Measurements from ENCODE around the gene RMI2.
"Not testable (repeated sequence)": the region's sequence is repeated elsewhere in the genome, so short reads cannot be mapped to it uniquely, and the experiment has no call there.

The RMI2 gene

DNA sequence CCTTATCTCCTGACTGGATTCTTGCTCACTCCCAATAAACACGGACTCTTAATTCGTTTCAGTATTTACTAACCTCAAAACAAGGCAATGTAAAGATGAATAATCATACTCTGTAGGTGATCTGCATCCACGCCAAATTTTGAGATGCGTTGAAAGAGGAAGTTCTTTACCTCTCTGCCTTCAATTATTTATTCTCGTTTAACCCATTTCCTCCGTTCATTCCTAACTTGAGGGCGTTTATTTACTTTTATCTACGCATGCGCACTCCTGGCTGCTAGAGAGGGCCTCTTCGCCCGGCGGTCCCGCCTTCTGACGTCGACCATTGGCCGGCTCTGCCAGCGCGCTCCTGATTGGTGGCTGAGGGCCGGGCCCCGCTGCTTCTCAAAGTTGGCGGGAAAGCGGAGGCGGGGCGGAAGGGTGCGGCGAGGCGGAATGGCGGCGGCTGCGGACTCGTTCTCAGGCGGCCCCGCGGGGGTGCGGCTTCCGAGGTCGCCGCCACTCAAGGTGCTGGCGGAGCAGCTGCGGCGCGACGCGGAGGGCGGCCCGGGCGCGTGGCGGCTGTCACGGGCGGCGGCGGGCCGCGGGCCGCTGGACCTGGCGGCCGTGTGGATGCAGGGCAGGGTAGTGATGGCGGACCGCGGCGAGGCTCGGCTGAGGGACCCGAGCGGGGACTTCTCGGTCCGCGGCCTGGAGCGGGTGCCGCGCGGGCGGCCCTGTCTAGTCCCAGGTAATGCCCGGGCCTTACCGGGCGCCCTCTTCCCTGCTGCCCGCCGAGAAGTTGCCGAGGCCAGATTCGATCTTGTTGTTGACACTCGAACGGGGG is at the start of gene RMI2:
RMI2 (plus strand) TSS at position 420 of the 823 bp plus-strand sequence; CDS start at position 433, 13 bp downstream.
- peak; percentile 95 for DNase-seq

- no peak for DNase-seq
These were observed 49.6 kb upstream of the RMI2 start for GRCh38 chr16:11295672-11296071.

DNA sequence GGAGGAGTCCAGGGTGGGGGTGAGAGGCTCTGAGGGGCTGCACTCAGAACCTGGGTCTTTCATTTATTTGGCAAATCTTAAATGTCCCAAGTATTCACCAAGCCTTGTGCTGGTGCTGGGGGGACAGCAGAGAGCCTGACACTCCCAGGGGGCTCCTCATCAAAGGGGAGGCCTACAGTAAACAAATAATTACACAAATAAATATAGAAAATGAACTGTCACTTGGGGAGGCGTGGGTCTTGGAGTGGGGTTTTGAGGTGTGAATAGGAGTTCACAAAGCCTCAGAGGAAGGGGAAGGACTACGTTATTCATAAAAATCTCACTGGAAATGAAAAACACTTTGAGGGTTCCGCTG is 48.9 kb upstream of the RMI2 start:
- DNase-seq: no peak

- DNase-seq: no peak
These were observed 48.4 kb upstream of the RMI2 start for GRCh38 chr16:11296706-11297491.

- DNase-seq: peak; percentile 87
These were observed 47.6 kb upstream of the RMI2 start for GRCh38 chr16:11297492-11298142.

DNA sequence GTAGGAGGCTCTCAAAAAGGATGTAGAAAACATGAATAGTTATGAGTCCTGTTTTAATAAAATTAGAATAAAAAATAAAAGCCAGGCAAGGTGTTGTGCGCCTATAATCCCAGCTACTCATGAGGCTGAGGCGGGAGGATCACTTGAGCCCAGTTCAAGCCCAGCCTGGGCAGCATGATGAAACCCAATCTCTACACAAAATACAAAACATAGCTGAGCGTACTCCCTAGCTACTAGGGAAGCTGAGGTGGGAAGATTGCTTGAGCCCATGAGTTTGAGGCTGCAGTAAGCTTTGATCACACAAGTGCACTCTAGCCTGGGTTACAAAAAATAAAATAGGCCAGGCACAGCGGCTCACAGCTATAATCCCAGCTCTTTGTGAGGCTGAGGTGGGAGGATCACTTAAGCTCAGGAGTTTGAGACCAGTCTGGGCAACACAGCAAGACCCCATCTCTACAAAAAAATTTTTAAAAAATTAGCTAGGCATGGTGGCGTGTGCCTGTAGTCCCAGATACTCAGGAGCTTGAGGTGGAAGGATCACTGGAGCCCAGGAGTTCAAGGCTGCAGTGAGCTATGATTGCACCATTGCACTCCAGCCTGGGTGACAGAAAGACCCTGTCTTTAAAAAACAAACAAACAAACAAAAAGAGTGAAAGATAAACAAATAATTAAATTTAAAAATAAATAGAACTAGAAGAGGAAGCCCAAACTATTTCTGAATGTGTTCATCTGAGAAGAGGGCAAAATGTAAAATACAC is 46.9 kb upstream of the RMI2 start:
- no peak for DNase-seq

GRCh38 chr16:11298950-11299547 is 46.2 kb upstream of the RMI2 start:
- not testable (repeated sequence) for DNase-seq

- DNase-seq: no peak
These were observed 45.2 kb upstream of the RMI2 start for GRCh38 chr16:11299865-11300559.

DNA sequence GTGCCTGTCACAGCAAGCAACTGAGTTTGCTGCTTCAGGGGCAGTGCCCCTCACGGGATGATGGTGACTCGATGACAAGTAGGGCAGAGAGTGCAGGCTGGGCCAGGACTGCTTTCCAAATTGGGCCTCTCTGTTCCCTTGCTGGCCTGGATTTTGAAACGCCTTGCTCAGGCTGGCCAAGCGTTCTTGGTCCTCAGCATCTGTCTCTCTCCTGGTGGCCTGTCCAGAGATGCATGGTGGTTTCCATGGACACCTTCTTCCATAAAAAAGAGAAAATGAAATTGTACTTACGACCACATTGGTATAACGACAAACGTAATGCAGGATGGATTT is 44.7 kb upstream of the RMI2 start:
- DNase-seq: no peak

DNA sequence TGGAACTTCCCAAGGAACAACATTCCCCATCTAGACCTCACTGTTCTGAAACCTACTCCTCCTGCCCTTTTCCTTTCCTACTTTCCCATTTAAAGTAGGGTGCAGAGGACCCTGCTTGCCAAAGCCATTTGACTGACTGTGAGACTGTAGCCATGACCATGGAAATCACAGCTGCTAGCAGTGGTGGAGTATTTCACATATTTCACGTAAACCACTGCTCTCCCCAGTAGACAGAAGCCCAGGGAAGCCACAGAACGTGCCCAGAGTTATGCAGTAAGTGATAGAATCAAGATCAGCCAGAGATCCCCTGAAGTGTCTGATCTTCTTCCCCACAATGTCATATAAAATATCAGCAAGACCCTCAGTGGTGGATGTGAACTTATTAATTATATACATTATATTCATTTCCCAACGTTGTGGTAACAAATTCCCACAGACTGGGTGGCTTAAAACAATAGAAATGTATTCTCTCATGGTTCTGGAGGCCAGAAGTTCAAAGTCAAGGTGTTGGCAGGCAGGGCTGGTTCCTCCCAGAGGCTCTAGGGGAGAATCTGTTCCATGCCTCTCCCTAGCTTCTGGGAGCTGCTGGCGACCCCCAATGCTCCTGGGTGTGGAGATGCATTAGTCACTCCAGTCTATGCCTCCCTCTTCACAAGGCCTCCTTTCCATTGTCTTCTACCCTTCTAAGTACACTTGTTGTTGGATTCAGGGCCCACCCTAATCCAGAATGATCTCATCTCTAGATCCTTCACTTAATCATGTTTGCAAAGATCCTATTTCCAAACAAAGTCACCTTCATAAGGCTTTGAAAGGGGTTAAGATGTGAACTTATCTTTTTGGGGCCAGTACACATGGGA is 43.4 kb upstream of the RMI2 start:
- no peak for DNase-seq

DNA sequence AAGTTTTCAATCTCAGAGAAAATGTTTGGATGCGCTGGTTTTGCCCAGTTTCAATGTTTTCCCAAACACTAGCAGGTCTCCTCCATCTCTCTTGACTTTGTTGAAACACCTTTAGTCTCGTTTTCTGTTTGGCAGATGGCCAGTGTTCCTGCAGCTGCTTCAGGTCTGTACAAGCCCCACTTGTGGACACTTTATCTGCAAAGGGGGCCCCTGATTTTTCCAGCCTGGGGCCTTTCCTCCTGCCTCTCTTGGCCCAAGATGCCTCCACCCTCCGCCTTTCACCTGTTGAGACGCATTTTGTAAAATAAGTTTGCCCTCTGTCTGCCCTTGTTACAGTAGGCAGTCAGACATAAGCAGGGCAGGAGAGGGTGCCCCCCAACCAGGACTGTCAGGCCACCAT is 42.3 kb upstream of the RMI2 start:
- DNase-seq: no peak

GRCh38 chr16:11303405-11304138 is 41.7 kb upstream of the RMI2 start:
- DNase-seq: no peak

DNA sequence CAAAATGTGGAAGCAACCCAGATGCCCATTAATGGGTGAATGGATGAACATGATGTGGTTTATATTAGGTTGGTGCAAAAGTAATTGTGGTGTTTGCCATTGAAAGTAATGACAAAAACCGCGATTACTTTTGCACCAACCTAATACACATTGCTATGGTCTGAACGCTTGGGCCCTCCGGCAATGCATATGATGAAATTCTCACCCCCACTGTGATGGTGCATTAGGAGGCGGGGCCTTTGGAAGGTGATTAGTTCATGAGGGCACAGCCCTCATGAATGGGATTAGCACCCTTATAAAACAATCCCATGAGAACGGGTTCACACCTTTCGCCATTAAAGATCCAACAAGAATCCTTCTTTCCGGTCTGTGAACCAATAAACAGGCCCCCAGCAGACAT is 38.9 kb upstream of the RMI2 start:
- DNase-seq: no peak

- DNase-seq: no peak
These were observed 38.1 kb upstream of the RMI2 start for GRCh38 chr16:11306997-11307638.

GRCh38 chr16:11307639-11308492 is 37.4 kb upstream of the RMI2 start:
- no peak for DNase-seq

GRCh38 chr16:11308493-11309283 is 36.6 kb upstream of the RMI2 start:
- DNase-seq: no peak

DNA sequence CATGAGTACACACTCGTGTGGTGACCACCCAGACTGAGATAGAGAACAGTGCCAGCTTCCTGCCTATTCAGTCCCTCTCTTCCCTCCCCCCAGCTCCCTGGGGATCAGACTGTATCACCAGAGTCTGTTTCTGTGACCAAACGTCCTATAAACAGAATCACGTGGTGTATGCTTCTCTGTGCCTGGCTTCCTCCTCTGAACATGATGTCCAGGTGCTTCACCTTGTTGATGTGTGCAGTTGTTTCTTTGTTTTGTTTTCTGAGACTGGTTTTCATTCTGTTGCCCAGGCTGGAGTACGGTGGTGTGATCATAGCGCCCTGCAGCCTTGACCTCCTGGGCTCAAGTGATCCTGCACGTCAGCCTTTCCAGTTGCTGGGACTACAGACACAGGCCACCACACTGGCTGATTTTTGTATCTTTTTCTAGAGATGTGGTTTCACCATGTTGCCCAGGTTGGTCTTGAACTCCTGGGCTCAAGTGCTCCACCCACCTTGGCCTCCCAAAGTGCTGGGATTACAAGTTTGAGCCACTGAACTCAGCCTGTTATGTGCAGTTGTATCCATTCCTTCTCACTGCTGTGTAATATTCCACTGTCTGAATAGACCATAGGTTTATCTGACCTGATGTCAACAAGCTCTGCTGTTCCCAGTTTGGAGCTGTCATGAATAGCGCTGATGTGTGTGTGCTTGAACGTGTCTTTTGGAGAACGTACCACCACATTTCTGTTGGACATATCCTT is 35.2 kb upstream of the RMI2 start:
- no peak for DNase-seq

Measured in activated CD8-positive, alpha-beta memory T cell treated with anti-CD3 and anti-CD28 coated beads for 24 hours (primary cell).